Kidney (tissue), 22 donors: ENCODE measurements around the gene ARHGAP18. TPM values are rescaled to one million over a fixed set of nuclear protein-coding genes. Genes with fewer than 3 reads are reported as not detected.

Source experiments
- DNase-seq, 5 donors: peaks; one replicate each; pipeline ENCODE4 v3.0.0-alpha.2; 2013 to 2020
- FAIRE-seq: peaks from 2 replicates; lab custom pipeline; 2012; peaks lifted over from hg19 to GRCh38; lab: Jason Lieb, UNC
- H3K27ac ChIP-seq, 2 donors: one replicate each; pipeline ENCODE4 v1.7.0; 2013; ENCODE audit warnings: low read depth in 2 of 2, low read length in 2 of 2, inconsistent platforms in 1 of 2
- H3K27me3 ChIP-seq: one replicate; pipeline ENCODE4 v1.7.1; 2013; ENCODE audit warnings: low read length, inconsistent platforms; ENCODE audit not compliant: control insufficient read depth, insufficient read depth
- H3K36me3 ChIP-seq, 3 donors: one replicate each; pipeline versions ENCODE4 v1.7.0 to v1.7.1; 2013; ENCODE audit warnings: low read length in 3 of 3, control low read depth in 1 of 3, inconsistent platforms in 1 of 3; ENCODE audit not compliant: insufficient read depth in 3 of 3, control insufficient read depth in 2 of 3
- H3K4me1 ChIP-seq, 3 donors: one replicate each; pipeline versions ENCODE4 v1.7.0 to v1.7.1; 2013; ENCODE audit warnings: low read length in 3 of 3, inconsistent platforms in 1 of 3, low read depth in 1 of 3; ENCODE audit not compliant: control insufficient read depth in 2 of 3, insufficient read depth in 2 of 3
- H3K4me3 ChIP-seq, 3 donors: one replicate each; pipeline versions ENCODE4 v1.7.0 to v1.8.1; 2013; ENCODE audit warnings: low read length in 3 of 3, control low read depth in 1 of 3, inconsistent platforms in 1 of 3
- H3K9ac ChIP-seq, 3 donors: one replicate each; pipeline versions ENCODE4 v1.7.0 to v1.7.1; 2013; ENCODE audit warnings: low read length in 3 of 3, control low read depth in 1 of 3, inconsistent platforms in 1 of 3
- H3K9me3 ChIP-seq, 3 donors: one replicate each; pipeline versions ENCODE4 v1.7.0 to v1.7.1; 2013; ENCODE audit warnings: low read length in 3 of 3, control low read depth in 1 of 3, inconsistent platforms in 1 of 3; ENCODE audit not compliant: control insufficient read depth in 2 of 3, insufficient read depth in 1 of 3
- intact Hi-C: fragments of 100-400 bp; cut with DNase I; formaldehyde crosslinking; loops from one replicate; pipeline ENCODE4 v1.11.1; 2022
- long read RNA-seq, 10 donors: library from polyadenylated mRNA in 1 of 10; unstranded in 1 of 10; transcript quantifications; one replicate each; pipeline ENCODE4 v2.0.0 and lab custom pipeline, GENCODE V29; 2021 to 2026
- polyA plus RNA-seq: library from polyadenylated mRNA; stranded (reverse); fragments of 350-450 nt; fragmentation: Illumina TruSeq; extraction: RNeasy Lipid Tissue Mini Kit (QIAGEN cat#74804); gene quantifications from one replicate; pipeline ENCODE4 v1.2.3, GENCODE V29; 2014; ENCODE audit warnings: low read depth, low replicate concordance; ENCODE audit not compliant: insufficient read depth
- total RNA-seq: library from RNA; stranded (reverse); fragmentation: NEBNext Ultra II Directional; extraction: Animal tissue kit (Norgen Biotek cat#: 25700); gene quantifications from one replicate; pipeline ENCODE4 v1.2.1, GENCODE V29; 2021
- TF ChIP-seq, protein P1 (sequence below): IDR thresholded peaks from 3 replicates; pipeline ENCODE4 v1.5.1; 2012; ENCODE audit warnings: mild to moderate bottlenecking, moderate library complexity, borderline replicate concordance; ENCODE audit not compliant: insufficient read depth; ENCODE audit errors: extremely low read depth
- donor health status: control.
- donor health status: control.
- donor health status: control.
- donor health status: control.
- donor health status: control.
- donor health status: DM: yes; HTN: yes; CAD: no.
- donor health status: Normal renal cell carcinoma (clear cell type).

The ARHGAP18 gene, protein sequence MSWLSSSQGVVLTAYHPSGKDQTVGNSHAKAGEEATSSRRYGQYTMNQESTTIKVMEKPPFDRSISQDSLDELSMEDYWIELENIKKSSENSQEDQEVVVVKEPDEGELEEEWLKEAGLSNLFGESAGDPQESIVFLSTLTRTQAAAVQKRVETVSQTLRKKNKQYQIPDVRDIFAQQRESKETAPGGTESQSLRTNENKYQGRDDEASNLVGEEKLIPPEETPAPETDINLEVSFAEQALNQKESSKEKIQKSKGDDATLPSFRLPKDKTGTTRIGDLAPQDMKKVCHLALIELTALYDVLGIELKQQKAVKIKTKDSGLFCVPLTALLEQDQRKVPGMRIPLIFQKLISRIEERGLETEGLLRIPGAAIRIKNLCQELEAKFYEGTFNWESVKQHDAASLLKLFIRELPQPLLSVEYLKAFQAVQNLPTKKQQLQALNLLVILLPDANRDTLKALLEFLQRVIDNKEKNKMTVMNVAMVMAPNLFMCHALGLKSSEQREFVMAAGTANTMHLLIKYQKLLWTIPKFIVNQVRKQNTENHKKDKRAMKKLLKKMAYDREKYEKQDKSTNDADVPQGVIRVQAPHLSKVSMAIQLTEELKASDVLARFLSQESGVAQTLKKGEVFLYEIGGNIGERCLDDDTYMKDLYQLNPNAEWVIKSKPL
- total RNA-seq (39.8 TPM), polyA plus RNA-seq (26.5 TPM)
- long read RNA-seq, donor 1, full-length matches to known transcripts = 3 of 3 reads
- long read RNA-seq, donor 1, partial matches to known transcripts = 0 of 3 reads
- long read RNA-seq, donor 1, other reads (novel, unspliced or antisense) = 0 of 3 reads
- long read RNA-seq, donor 2, full-length matches to known transcripts = 1 of 1 reads
- long read RNA-seq, donor 2, partial matches to known transcripts = 0 of 1 reads
- long read RNA-seq, donor 2, other reads (novel, unspliced or antisense) = 0 of 1 reads
- long read RNA-seq, donor 3, full-length matches to known transcripts = 5 of 15 reads
- long read RNA-seq, donor 3, partial matches to known transcripts = 10 of 15 reads
- long read RNA-seq, donor 3, other reads (novel, unspliced or antisense) = 0 of 15 reads
- long read RNA-seq, donor 4, full-length matches to known transcripts = 3 of 9 reads
- long read RNA-seq, donor 4, partial matches to known transcripts = 6 of 9 reads
- long read RNA-seq, donor 4, other reads (novel, unspliced or antisense) = 0 of 9 reads
- long read RNA-seq, donor 5 = 0 reads
- long read RNA-seq, donor 6, full-length matches to known transcripts = 5 of 5 reads
- long read RNA-seq, donor 6, partial matches to known transcripts = 0 of 5 reads
- long read RNA-seq, donor 6, other reads (novel, unspliced or antisense) = 0 of 5 reads
- long read RNA-seq, donor 7, full-length matches to known transcripts = 7 of 25 reads
- long read RNA-seq, donor 7, partial matches to known transcripts = 15 of 25 reads
- long read RNA-seq, donor 7, other reads (novel, unspliced or antisense) = 3 of 25 reads
- long read RNA-seq, donor 8, full-length matches to known transcripts = 2 of 2 reads
- long read RNA-seq, donor 8, partial matches to known transcripts = 0 of 2 reads
- long read RNA-seq, donor 8, other reads (novel, unspliced or antisense) = 0 of 2 reads
- long read RNA-seq, donor 9, full-length matches to known transcripts = 2 of 7 reads
- long read RNA-seq, donor 9, partial matches to known transcripts = 5 of 7 reads
- long read RNA-seq, donor 9, other reads (novel, unspliced or antisense) = 0 of 7 reads
- long read RNA-seq, donor 10, full-length matches to known transcripts = 1 of 7 reads
- long read RNA-seq, donor 10, partial matches to known transcripts = 6 of 7 reads
- long read RNA-seq, donor 10, other reads (novel, unspliced or antisense) = 0 of 7 reads

DNA sequence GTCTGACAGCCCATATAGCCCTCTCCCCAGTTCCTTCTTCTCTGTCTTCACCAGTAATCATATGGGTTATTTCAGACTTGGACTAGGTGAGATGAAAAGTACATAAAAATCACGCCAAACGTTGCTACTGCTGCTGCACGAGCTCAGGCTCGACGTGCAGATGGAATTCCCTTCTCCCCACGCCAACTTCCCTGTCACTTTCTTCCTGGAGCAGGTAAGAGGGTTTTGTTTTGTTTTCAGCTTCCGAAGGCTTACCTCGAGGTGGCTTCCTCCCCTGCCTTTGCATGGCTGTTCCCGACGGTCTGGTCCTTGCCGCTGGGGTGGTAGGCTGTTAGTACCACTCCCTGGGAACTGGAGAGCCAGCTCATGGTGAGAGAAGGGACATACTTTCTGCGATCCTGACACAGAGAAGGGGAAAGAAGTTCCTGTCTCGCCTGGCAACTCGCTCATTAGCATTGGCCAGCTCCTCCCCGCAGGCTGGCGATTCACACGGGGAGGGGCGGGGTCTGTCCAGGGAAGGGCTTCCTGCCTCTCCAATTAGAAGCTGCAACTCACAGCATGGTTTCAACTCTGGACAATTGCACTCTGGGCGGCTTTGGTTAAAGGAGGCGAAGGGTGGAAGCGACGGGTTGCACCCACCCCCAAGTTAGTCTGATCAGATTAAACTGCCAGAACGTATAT lies at the start of gene ARHGAP18:
TSS of gene ARHGAP18 (minus strand) at position 409 of the 681 bp plus-strand sequence. CDS start at position 368, 41 bp downstream.
- TF ChIP-seq, protein P1, sequence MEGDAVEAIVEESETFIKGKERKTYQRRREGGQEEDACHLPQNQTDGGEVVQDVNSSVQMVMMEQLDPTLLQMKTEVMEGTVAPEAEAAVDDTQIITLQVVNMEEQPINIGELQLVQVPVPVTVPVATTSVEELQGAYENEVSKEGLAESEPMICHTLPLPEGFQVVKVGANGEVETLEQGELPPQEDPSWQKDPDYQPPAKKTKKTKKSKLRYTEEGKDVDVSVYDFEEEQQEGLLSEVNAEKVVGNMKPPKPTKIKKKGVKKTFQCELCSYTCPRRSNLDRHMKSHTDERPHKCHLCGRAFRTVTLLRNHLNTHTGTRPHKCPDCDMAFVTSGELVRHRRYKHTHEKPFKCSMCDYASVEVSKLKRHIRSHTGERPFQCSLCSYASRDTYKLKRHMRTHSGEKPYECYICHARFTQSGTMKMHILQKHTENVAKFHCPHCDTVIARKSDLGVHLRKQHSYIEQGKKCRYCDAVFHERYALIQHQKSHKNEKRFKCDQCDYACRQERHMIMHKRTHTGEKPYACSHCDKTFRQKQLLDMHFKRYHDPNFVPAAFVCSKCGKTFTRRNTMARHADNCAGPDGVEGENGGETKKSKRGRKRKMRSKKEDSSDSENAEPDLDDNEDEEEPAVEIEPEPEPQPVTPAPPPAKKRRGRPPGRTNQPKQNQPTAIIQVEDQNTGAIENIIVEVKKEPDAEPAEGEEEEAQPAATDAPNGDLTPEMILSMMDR = no peak
- intact Hi-C loops = no loop called here
- peak; percentile 44 for FAIRE-seq

DNA sequence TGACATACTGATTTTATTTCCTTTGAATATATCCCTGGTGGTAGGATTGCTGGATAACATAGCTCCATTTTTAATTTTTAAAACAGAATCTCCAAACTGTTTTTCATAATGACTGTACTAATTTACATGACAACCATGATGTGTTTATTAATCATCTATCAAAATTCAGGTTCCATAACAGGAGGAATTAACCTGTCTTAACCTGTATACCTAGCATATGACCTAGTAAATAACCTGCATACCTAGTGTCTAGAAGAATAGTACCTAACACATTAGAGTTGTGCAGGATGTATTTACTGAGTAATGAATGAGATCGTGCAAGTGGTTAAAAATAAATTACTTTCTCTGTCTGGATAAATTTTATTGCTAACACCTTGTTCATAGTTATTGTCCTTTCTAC lies 45.8 kb upstream of the ARHGAP18 start:
- Histone ChIP-seq H3K27ac (no peak overlapping the region), H3K9me3 (no peaks in the 10 kb centered on the region), H3K4me3 (no peak overlapping the region), H3K9ac (no peak overlapping the region), H3K27me3 (no peaks in the 10 kb centered on the region), H3K36me3 (no peaks in the 10 kb centered on the region), H3K4me1 (no peaks in the 10 kb centered on the region)
- FAIRE-seq = no peak
- DNase-seq = no peak
- intact Hi-C loops = no loop called here
- TF ChIP-seq, protein P1 = no peak

More for the DNA sequence above, at the start of gene ARHGAP18:
- Histone ChIP-seq H3K27me3 (no peaks in the 10 kb centered on the region), H3K4me3 (peak within 1 kb of the TSS; percentile 69 to 100 (median 84)), H3K36me3 (no peaks in the 10 kb centered on the region), H3K4me1 (peaks cover 0 to 17% (median 0%) of the 10 kb centered on the region in 3 donors), H3K9me3 (no peaks in the 10 kb centered on the region), H3K9ac (peak within 1 kb of the TSS; percentile 68 to 89 (median 85)), H3K27ac (peak within 1 kb of the TSS; percentile 78 to 97)
- peak; percentile 91 to 96 (median 95) for DNase-seq
